PC-9 (cell line): ENCODE results near the gene HPN.

Source experiments
- CTCF ChIP-seq: fragments of 200-600 bp; sonication (generic); conservative IDR thresholded peaks from 2 replicates; pipeline ENCODE4 v1.6.1; 2017; ENCODE audit warnings: mixed run types, antibody characterized with exemption, mild to moderate bottlenecking, moderate library complexity
- EZH2 ChIP-seq: fragments of 200-600 bp; sonication (generic); IDR thresholded peaks from 2 replicates; pipeline ENCODE4 v1.8.0; 2017; ENCODE audit warnings: antibody characterized with exemption, low read depth

GRCh38 chr19:35066691-35067563 is 25.4 kb downstream of the HPN start:
- peak; percentile 96 for TF ChIP-seq CTCF
- no peak for TF ChIP-seq EZH2
